Activated T-helper 2 cell treated with anti-CD3 and anti-CD28 coated beads, Interferon-gamma antibody, Interleukin-2, Interleukin-4, amounts not matched to agents 10 μg/mL and 5 μg/mL and 100 μg/mL, durations not matched to agents 14 hours and 24 hours and 36 hours (primary cell): ENCODE results near the gene VWA5B1. TPM values are rescaled to one million over a fixed set of nuclear protein-coding genes. Genes with fewer than 3 reads are reported as not detected.

Experiments used
- DNase-seq: peaks from one replicate; pipeline ENCODE4 v3.0.0; 2021; ENCODE audit warnings: low spot score
- H3K27ac Mint-ChIP-seq: one replicate; pipeline ENCODE4 v1.8.0; 2021; ENCODE audit warnings: mixed read lengths
- H3K27me3 Mint-ChIP-seq: one replicate; pipeline ENCODE4 v1.8.0; 2021; ENCODE audit warnings: low read depth, mixed read lengths
- H3K36me3 Mint-ChIP-seq: one replicate; pipeline ENCODE4 v1.8.0; 2021; ENCODE audit warnings: low read depth, mixed read lengths
- H3K4me1 Mint-ChIP-seq: one replicate; pipeline ENCODE4 v1.8.0; 2021; ENCODE audit warnings: low read depth, mixed read lengths
- H3K4me3 Mint-ChIP-seq: one replicate; pipeline ENCODE4 v1.8.0; 2021; ENCODE audit warnings: low read depth, mild to moderate bottlenecking, moderate library complexity, mixed read lengths
- H3K9me3 Mint-ChIP-seq: one replicate; pipeline ENCODE4 v1.8.0; 2021; ENCODE audit warnings: mixed read lengths
- intact Hi-C: fragments of 100-400 bp; cut with micrococcal nuclease; formaldehyde crosslinking; loops from one replicate; pipeline ENCODE4 v1.15.1; 2023
- total RNA-seq: library from RNA; stranded (reverse); gene quantifications from 2 replicates; pipeline ENCODE4 v1.2.3, GENCODE V29; 2022

The VWA5B1 gene
- total RNA-seq, 1 donor from 2014 or later = not detected

DNA sequence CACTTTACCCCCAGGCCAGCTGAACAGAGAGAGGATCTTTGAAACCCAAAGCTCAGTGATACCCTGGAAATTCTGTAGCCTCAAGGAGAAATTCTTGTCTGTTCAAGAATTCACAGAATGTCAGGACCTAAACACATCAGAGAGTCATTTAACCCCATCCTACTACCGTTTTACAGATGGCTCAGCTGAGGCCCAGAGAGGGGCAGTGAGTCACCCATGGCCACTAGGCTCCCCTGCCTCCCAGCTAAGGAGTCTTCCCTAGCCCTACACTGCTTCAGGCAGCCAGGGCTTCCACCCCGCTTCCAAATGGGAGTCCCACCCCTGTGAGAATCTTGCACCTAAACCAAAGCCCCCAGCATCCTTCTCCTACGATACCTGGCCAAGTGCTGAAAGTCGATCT, 28.3 kb downstream of the VWA5B1 start:
- Mint-ChIP-seq H3K27ac (no peak overlapping the region), H3K9me3 (no peaks in the 10 kb centered on the region), H3K36me3 (no peaks in the 10 kb centered on the region), H3K4me3 (no peak overlapping the region), H3K4me1 (peaks cover 27% of the 10 kb centered on the region), H3K27me3 (peaks cover 21% of the 10 kb centered on the region)
- DNase-seq = no peak
- intact Hi-C loops = no loop called here

GRCh38 chr1:20319456-20320220, 29.0 kb downstream of the VWA5B1 start:
- no peak for DNase-seq
- Mint-ChIP-seq H3K27me3 (peaks cover 27% of the 10 kb centered on the region), H3K27ac (no peak overlapping the region), H3K36me3 (no peaks in the 10 kb centered on the region), H3K4me1 (peaks cover 27% of the 10 kb centered on the region), H3K4me3 (no peak overlapping the region), H3K9me3 (no peaks in the 10 kb centered on the region)
- intact Hi-C loops = loop anchor here (10.0 kb wide), 1 partner anchor 75 kb away; no protein-coding TSS in a partner anchor

DNA sequence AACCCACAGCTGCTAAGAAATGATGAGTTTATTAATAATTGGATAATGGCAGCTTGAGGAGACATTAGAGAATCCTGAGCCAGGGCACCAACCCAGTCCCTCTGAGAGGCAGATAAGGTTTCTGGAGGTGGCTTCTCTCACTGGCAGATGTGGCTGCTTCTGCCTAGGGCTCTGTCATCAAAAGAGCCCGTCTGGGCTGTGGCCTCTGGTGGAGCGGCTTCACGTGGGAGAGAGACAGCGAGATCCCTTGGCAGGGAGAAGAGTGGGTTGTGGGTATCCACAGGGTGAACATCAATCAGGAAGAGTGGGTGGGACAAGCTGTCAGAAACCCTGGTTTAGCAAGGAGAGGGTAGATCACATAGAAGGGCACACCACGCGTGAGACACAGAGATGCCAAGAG, 30.0 kb downstream of the VWA5B1 start:
- Mint-ChIP-seq H3K27ac (no peak overlapping the region), H3K27me3 (peaks cover 29% of the 10 kb centered on the region), H3K36me3 (no peaks in the 10 kb centered on the region), H3K9me3 (no peaks in the 10 kb centered on the region), H3K4me1 (peaks cover 27% of the 10 kb centered on the region), H3K4me3 (no peak overlapping the region)
- DNase-seq = no peak
- intact Hi-C loops = loop anchor here (10.0 kb wide), 1 partner anchor 76 kb away; no protein-coding TSS in a partner anchor

DNA sequence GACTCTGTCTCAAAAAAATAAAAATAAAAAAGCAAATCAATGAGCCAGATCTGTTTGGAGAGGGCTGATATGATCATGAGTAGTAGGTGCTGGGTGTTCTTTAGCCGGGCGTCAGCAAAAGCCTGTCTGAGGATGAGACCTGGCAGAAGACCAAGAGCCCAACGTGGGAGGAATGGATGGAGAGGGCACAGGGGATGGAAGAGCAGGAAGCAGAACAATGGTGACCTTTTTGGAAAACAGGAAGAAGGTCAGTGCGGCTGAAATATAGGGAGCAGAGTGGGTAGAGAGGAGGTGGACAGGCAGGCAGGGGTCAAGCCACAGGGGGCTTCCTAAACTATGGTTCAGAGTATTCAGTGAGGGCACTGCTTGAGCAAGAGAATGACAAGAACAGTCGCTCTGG, 30.9 kb downstream of the VWA5B1 start:
- H3K4me1 Mint-ChIP-seq = peaks cover 27% of the 10 kb centered on the region
- peaks cover 35% of the 10 kb centered on the region for H3K27me3 Mint-ChIP-seq
- intact Hi-C loops = loop anchor here (10.0 kb wide), 1 partner anchor 77 kb away; no protein-coding TSS in a partner anchor
- no peaks in the 10 kb centered on the region for H3K9me3 Mint-ChIP-seq
- DNase-seq = no peak
- H3K4me3 Mint-ChIP-seq = peak overlapping the region; percentile 13
- H3K36me3 Mint-ChIP-seq = no peaks in the 10 kb centered on the region
- H3K27ac Mint-ChIP-seq = no peak overlapping the region

- Mint-ChIP-seq H3K4me3 (peak overlapping the region; percentile 13), H3K9me3 (no peaks in the 10 kb centered on the region), H3K27ac (peak overlapping the region; percentile 26), H3K27me3 (peaks cover 41% of the 10 kb centered on the region), H3K36me3 (no peaks in the 10 kb centered on the region), H3K4me1 (peaks cover 27% of the 10 kb centered on the region)
- peak; percentile 15 for DNase-seq
- intact Hi-C loops = loop anchor here (1.0 to 10.0 kb wide), 2 partner anchors 37 to 77 kb away; no protein-coding TSS in a partner anchor
Measured at GRCh38 chr1:20322081-20322824, 31.6 kb downstream of the VWA5B1 start.

- DNase-seq = peak; percentile 34
- no peaks in the 10 kb centered on the region for H3K36me3 Mint-ChIP-seq
- peak overlapping the region; percentile 13 for H3K4me3 Mint-ChIP-seq
- H3K9me3 Mint-ChIP-seq = no peaks in the 10 kb centered on the region
- peak overlapping the region; percentile 26 for H3K27ac Mint-ChIP-seq
- peaks cover 27% of the 10 kb centered on the region for H3K4me1 Mint-ChIP-seq
- intact Hi-C loops = loop anchor here (1.0 to 10.0 kb wide), 2 partner anchors 36 to 78 kb away; no protein-coding TSS in a partner anchor
- peaks cover 48% of the 10 kb centered on the region for H3K27me3 Mint-ChIP-seq
Measured at GRCh38 chr1:20322825-20323612, 32.3 kb downstream of the VWA5B1 start.

DNA sequence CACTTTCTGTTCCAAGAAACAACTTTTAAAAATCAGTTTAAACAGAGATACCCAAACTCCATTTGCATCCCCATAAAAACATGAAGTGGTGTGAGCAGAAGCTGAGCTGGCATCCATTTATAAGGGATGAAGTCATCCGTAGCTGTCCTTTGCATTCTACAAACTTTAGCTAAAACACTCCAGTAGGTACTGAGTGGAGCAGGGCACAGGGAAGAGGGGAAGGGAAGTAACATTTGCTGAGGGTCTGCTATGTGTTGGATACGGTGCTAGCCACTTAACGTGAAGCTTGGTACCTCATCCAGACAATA, 32.9 kb downstream of the VWA5B1 start:
- DNase-seq = no peak
- Mint-ChIP-seq H3K4me3 (no peak overlapping the region), H3K27ac (no peak overlapping the region), H3K27me3 (peaks cover 52% of the 10 kb centered on the region), H3K36me3 (no peaks in the 10 kb centered on the region), H3K9me3 (no peaks in the 10 kb centered on the region), H3K4me1 (peaks cover 27% of the 10 kb centered on the region)
- intact Hi-C loops = loop anchor here (10.0 kb wide), 1 partner anchor 79 kb away; no protein-coding TSS in a partner anchor

DNA sequence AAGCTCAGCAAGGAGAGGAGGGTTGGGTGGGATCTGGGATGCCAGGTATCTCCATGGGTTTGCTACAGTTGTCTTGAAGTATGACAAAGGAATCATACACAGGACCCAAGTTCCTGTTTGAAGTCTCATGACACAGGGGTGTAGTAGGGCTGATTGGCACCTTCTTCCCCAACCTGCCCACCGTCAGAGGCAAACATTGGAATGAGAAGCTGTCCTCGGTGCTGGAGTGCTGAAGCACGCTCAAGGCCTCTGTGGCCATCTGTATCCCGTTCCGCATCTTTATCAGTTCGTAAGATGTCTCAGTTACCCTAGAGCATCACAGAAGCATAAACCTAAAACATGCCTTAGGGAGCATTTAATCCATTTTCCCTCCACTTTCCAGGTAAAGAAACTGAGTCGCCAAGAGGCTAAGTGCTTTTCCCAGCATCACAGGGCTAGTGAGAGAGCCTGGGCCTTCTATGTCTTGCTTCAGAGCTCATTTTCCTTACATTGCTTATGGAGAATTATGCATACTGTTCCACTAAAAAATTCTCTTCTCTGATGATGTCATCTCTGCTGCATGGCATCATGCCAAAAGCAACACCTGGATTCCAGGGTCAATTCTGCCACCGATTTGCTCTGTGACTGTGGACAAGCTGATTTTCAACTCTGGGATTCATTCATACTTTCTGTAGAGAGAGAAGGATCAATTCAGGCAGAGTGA, 34.2 kb downstream of the VWA5B1 start:
- peaks cover 27% of the 10 kb centered on the region for H3K4me1 Mint-ChIP-seq
- H3K27ac Mint-ChIP-seq = no peak overlapping the region
- no peaks in the 10 kb centered on the region for H3K9me3 Mint-ChIP-seq
- no peaks in the 10 kb centered on the region for H3K36me3 Mint-ChIP-seq
- peaks cover 51% of the 10 kb centered on the region for H3K27me3 Mint-ChIP-seq
- no peak overlapping the region for H3K4me3 Mint-ChIP-seq
- DNase-seq = no peak
- intact Hi-C loops = loop anchor here (10.0 kb wide), 1 partner anchor 80 kb away; no protein-coding TSS in a partner anchor

GRCh38 chr1:20325407-20325843, 34.8 kb downstream of the VWA5B1 start:
- no peak overlapping the region for H3K27ac Mint-ChIP-seq
- no peak for DNase-seq
- H3K36me3 Mint-ChIP-seq = no peaks in the 10 kb centered on the region
- H3K9me3 Mint-ChIP-seq = no peaks in the 10 kb centered on the region
- intact Hi-C loops = loop anchor here (10.0 kb wide), 1 partner anchor 81 kb away; no protein-coding TSS in a partner anchor
- peaks cover 27% of the 10 kb centered on the region for H3K4me1 Mint-ChIP-seq
- no peak overlapping the region for H3K4me3 Mint-ChIP-seq
- peaks cover 51% of the 10 kb centered on the region for H3K27me3 Mint-ChIP-seq

DNA sequence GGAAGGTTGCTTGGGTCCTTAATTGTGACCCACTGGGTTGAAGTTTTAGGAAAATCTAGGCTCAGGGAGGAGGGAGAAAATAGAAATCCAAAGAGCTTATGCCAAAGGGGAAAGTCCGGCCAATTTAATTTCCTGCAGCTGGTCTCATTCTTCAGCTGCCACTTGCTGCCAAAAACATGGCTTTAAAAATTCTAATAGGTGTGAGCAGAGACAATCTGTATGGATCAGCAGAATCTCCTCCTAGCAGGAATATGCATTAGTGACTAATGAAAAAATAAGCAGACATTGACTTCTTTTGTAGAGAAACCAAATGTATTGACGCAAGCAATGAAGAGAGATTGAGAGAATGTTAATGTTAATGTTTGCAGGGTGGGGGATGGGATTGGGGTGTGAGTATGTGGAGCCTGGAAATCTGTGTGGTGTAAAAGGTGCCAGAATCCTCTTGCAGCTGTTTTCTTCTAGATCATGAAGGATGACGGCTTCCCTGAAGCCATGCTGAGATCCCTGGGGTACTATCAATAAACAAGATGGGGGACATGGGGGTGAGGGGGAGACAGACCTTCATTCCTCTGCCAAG, 35.3 kb downstream of the VWA5B1 start:
- H3K4me1 Mint-ChIP-seq = peaks cover 23% of the 10 kb centered on the region
- H3K27ac Mint-ChIP-seq = no peak overlapping the region
- H3K36me3 Mint-ChIP-seq = no peaks in the 10 kb centered on the region
- intact Hi-C loops = loop anchor here (10.0 kb wide), 1 partner anchor 81 kb away; no protein-coding TSS in a partner anchor
- peaks cover 48% of the 10 kb centered on the region for H3K27me3 Mint-ChIP-seq
- no peaks in the 10 kb centered on the region for H3K9me3 Mint-ChIP-seq
- no peak overlapping the region for H3K4me3 Mint-ChIP-seq
- DNase-seq = no peak

- peaks cover 44% of the 10 kb centered on the region for H3K27me3 Mint-ChIP-seq
- H3K27ac Mint-ChIP-seq = no peak overlapping the region
- DNase-seq = no peak
- no peaks in the 10 kb centered on the region for H3K9me3 Mint-ChIP-seq
- H3K4me3 Mint-ChIP-seq = no peak overlapping the region
- intact Hi-C loops = loop anchor here (10.0 kb wide), 1 partner anchor 83 kb away; no protein-coding TSS in a partner anchor
- peaks cover 10% of the 10 kb centered on the region for H3K4me1 Mint-ChIP-seq
- no peaks in the 10 kb centered on the region for H3K36me3 Mint-ChIP-seq
Measured at GRCh38 chr1:20327467-20327866, 36.8 kb downstream of the VWA5B1 start.
